ENCODE measurements around the gene FAM81A.

The FAM81A gene

DNA sequence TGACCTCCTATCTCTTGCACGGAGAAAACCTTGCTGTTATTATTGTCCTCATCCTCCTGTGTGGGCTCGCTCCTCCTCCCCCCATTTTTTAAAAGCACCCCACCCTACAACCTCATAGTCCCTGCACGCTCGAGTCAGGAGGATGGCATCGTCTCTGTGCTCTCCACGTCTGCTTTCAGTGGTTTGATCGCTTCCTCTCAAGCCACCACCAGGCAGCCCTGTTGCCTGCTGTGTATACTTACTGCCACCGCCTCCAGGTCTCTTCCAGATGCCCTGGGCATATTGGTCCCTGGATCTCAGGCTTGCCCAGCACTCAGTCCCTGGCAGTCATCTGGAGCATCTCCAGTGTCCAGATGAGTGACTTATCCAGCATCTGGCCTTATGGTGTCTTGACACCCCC, 131.5 kb downstream of the FAM81A start:
- Histone ChIP-seq H3K27ac (no peak overlapping the region), H3K27me3 (no peaks in the 10 kb centered on the region), H3K36me3 (no peaks in the 10 kb centered on the region), H3K4me1 (ENCODE audit: control insufficient read depth in 1 of 2, insufficient read depth in 1 of 2, low read depth in 1 of 2, low read length in 1 of 2) (no peaks in the 10 kb centered on the region), H3K9me3 (no peaks in the 10 kb centered on the region), H3K4me3 (ENCODE audit: low read depth in 1 of 2, low read length in 1 of 2) (no peak overlapping the region)
- TF ChIP-seq, protein P1, sequence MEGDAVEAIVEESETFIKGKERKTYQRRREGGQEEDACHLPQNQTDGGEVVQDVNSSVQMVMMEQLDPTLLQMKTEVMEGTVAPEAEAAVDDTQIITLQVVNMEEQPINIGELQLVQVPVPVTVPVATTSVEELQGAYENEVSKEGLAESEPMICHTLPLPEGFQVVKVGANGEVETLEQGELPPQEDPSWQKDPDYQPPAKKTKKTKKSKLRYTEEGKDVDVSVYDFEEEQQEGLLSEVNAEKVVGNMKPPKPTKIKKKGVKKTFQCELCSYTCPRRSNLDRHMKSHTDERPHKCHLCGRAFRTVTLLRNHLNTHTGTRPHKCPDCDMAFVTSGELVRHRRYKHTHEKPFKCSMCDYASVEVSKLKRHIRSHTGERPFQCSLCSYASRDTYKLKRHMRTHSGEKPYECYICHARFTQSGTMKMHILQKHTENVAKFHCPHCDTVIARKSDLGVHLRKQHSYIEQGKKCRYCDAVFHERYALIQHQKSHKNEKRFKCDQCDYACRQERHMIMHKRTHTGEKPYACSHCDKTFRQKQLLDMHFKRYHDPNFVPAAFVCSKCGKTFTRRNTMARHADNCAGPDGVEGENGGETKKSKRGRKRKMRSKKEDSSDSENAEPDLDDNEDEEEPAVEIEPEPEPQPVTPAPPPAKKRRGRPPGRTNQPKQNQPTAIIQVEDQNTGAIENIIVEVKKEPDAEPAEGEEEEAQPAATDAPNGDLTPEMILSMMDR (IDR thresholded peaks at IDR 0.05), result no peak

DNA sequence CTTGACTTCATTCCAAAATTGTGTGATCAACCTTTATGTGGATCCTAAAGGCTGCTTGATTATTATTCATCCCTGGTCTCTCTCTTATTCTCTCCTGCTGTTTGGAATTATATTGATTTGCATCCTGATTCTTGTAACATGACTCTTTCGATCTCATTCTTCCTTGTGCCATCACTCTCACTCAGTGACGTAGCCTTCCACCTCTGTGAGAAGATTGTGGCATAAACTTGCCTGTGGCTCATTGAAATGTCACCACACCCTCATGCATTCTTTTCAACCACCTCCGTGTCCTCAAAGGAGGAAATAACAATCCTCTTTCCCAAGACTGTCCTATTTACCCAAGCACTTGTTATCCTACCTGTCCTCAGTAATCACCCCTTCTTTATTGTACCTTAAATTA, 132.3 kb downstream of the FAM81A start:
- Histone ChIP-seq H3K27me3 (no peaks in the 10 kb centered on the region), H3K27ac (no peak overlapping the region), H3K9me3 (no peaks in the 10 kb centered on the region), H3K36me3 (no peaks in the 10 kb centered on the region), H3K4me3 (ENCODE audit: low read depth in 1 of 2, low read length in 1 of 2) (no peak overlapping the region), H3K4me1 (ENCODE audit: control insufficient read depth in 1 of 2, insufficient read depth in 1 of 2, low read depth in 1 of 2, low read length in 1 of 2) (no peaks in the 10 kb centered on the region)
- TF ChIP-seq, protein P1 (IDR thresholded peaks at IDR 0.05), result no peak

DNA sequence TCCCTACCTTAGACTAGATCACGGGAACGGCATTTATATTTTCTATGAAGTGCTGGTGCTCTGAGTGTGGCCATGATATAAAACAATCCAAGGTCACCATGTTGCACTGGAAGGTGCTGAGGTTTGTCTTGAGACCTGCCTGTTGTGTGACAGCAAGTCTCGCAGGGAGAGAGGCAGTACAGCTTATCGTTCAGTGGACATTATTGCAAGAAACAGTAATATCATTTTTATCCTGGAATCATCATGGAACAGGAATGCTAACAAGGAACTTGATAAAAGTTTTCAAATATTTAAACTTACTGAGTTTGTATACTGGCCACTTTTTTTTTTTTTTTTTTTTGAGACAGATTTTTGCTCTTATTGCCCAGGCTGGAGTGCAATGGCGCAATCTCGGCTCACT, 133.6 kb downstream of the FAM81A start:
- Histone ChIP-seq H3K9me3 (no peaks in the 10 kb centered on the region), H3K4me3 (ENCODE audit: low read depth in 1 of 2, low read length in 1 of 2) (no peak overlapping the region), H3K36me3 (no peaks in the 10 kb centered on the region), H3K4me1 (ENCODE audit: control insufficient read depth in 1 of 2, insufficient read depth in 1 of 2, low read depth in 1 of 2, low read length in 1 of 2) (no peaks in the 10 kb centered on the region), H3K27ac (no peak overlapping the region), H3K27me3 (no peaks in the 10 kb centered on the region)
- TF ChIP-seq, protein P1 (IDR thresholded peaks at IDR 0.05), result no peak

Measured in neutrophil (primary cell).